Astrocyte (in vitro differentiated cells and primary cell): ENCODE data around the gene KDSR. TPM values are rescaled to one million over a fixed set of nuclear protein-coding genes. Genes with fewer than 3 reads are reported as not detected.

ENCODE experiments used
- DNase-seq: peaks from one replicate; pipeline ENCODE4 v3.0.0-alpha.2; 2010; ENCODE audit warnings: low read depth
- FAIRE-seq: peaks from 2 replicates; lab custom pipeline; 2011; peaks lifted over from hg19 to GRCh38; lab: Jason Lieb, UNC
- H2AFZ ChIP-seq: 2 replicates; pipeline ENCODE4 v1.6.0; 2012; ENCODE audit warnings: low read depth, low read length, inconsistent platforms
- H3K27ac ChIP-seq: 2 replicates; pipeline ENCODE4 v1.5.1; 2011; ENCODE audit warnings: low read depth, low read length, inconsistent platforms
- H3K27me3 ChIP-seq: 2 replicates; pipeline ENCODE4 v1.6.0; 2011; ENCODE audit warnings: low read length, inconsistent platforms; ENCODE audit not compliant: insufficient read depth
- H3K36me3 ChIP-seq: 2 replicates; pipeline ENCODE4 v1.5.1; 2011; ENCODE audit warnings: low read length, inconsistent platforms; ENCODE audit not compliant: insufficient read depth
- H3K4me1 ChIP-seq: 2 replicates; pipeline ENCODE4 v1.5.1; 2011; ENCODE audit warnings: low read length, inconsistent platforms; ENCODE audit not compliant: insufficient read depth
- H3K4me2 ChIP-seq: 2 replicates; pipeline ENCODE4 v1.6.0; 2012; ENCODE audit warnings: low read length, inconsistent platforms
- H3K4me3 ChIP-seq: 2 replicates; pipeline ENCODE4 v1.5.1; 2011; ENCODE audit warnings: low read depth, mild to moderate bottlenecking, low read length, inconsistent platforms; ENCODE audit not compliant: insufficient read depth
- H3K79me2 ChIP-seq: 2 replicates; pipeline ENCODE4 v1.6.0; 2012; ENCODE audit warnings: mild to moderate bottlenecking, low read length, inconsistent platforms; ENCODE audit not compliant: insufficient read depth
- H3K9ac ChIP-seq: 2 replicates; pipeline ENCODE4 v1.6.0; 2012; ENCODE audit warnings: mild to moderate bottlenecking, low read length, inconsistent platforms
- H3K9me3 ChIP-seq: 2 replicates; pipeline ENCODE4 v1.5.1; 2012; ENCODE audit warnings: low read depth, mild to moderate bottlenecking, low read length, inconsistent platforms; ENCODE audit not compliant: insufficient read depth
- H4K20me1 ChIP-seq: 2 replicates; pipeline ENCODE4 v1.6.0; 2012; ENCODE audit warnings: low read length, inconsistent platforms; ENCODE audit not compliant: insufficient read depth
- H3K27ac Mint-ChIP-seq: one replicate; pipeline ENCODE4 v1.8.0; 2021; ENCODE audit warnings: mild to moderate bottlenecking, mixed read lengths; ENCODE audit not compliant: unreplicated experiment
- H3K27me3 Mint-ChIP-seq: one replicate; pipeline ENCODE4 v1.8.0; 2021; ENCODE audit warnings: low read depth, mixed read lengths; ENCODE audit not compliant: unreplicated experiment
- H3K36me3 Mint-ChIP-seq: one replicate; pipeline ENCODE4 v1.8.0; 2021; ENCODE audit warnings: low read depth, mixed read lengths; ENCODE audit not compliant: unreplicated experiment
- H3K4me1 Mint-ChIP-seq: one replicate; pipeline ENCODE4 v1.8.0; 2021; ENCODE audit warnings: low read depth, mixed read lengths; ENCODE audit not compliant: unreplicated experiment
- H3K4me3 Mint-ChIP-seq: one replicate; pipeline ENCODE4 v1.8.0; 2021; ENCODE audit warnings: mild to moderate bottlenecking, moderate library complexity, mixed read lengths; ENCODE audit not compliant: unreplicated experiment
- H3K9me3 Mint-ChIP-seq: one replicate; pipeline ENCODE4 v1.8.0; 2021; ENCODE audit warnings: mild to moderate bottlenecking, mixed read lengths; ENCODE audit not compliant: unreplicated experiment
- EZH2 ChIP-seq: IDR thresholded peaks from 2 replicates; pipeline ENCODE4 v1.6.1; 2012; ENCODE audit warnings: mild to moderate bottlenecking, low read length, inconsistent platforms; ENCODE audit not compliant: insufficient read depth
- total RNA-seq: library from RNA; stranded (reverse); gene quantifications from 2 replicates; pipeline ENCODE4 v1.2.1, GENCODE V29; 2021
- TF ChIP-seq, protein P1 (sequence below): IDR thresholded peaks from 2 replicates; pipeline ENCODE4 v1.5.1; 2011; ENCODE audit warnings: low read depth, mild to moderate bottlenecking, inconsistent platforms, low read length, moderate library complexity; ENCODE audit not compliant: insufficient read depth

KDSR gene
- total RNA-seq, 1 donor from 2014 or later = 43.7 TPM

DNA sequence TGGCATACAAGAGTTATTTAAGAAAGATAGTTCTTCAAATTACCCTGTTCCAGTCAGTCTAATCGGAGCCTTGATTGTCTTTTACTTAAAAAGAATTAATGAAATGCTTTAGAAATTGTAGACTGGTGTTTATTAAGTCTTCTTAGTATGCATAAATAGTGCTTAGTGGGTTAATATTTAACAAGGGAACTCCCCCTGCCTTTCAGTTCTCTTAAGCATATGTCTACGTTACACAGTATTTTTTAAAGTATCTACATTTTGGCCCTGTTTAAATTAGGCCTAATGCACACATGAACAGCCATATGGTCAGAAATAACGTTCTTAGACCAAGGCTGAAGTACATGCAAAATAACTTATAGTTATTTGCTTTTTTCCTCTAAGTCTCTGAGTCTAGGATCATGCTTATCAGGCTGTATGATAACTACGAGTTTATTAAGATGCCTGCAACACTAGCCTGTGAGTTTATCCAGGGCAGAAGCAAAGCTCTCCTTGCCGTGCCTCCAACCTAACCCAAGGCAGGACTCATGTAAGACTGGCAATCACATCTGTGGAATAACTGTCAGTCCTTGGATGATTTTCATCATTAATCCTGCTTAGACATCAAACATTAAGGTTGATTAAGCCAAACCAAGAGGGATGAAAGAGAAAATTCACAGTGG lies 54.1 kb downstream of the KDSR start:
- Mint-ChIP-seq H3K4me3 (no peak overlapping the region), H3K4me1 (peaks cover 10% of the 10 kb centered on the region), H3K27ac (no peak overlapping the region), H3K36me3 (no peaks in the 10 kb centered on the region), H3K27me3 (peaks cover 9% of the 10 kb centered on the region), H3K9me3 (no peaks in the 10 kb centered on the region)
- FAIRE-seq = no peak
- Histone ChIP-seq H3K4me3 (no peak overlapping the region), H3K27ac (no peak overlapping the region), H3K4me2 (no peak overlapping the region), H2AFZ (no peak overlapping the region), H3K27me3 (peaks cover 5% of the 10 kb centered on the region), H4K20me1 (no peaks in the 10 kb centered on the region), H3K79me2 (no peaks in the 10 kb centered on the region), H3K9me3 (no peaks in the 10 kb centered on the region), H3K9ac (no peak overlapping the region), H3K4me1 (peaks cover 3% of the 10 kb centered on the region), H3K36me3 (no peaks in the 10 kb centered on the region)
- TF ChIP-seq, protein P1, sequence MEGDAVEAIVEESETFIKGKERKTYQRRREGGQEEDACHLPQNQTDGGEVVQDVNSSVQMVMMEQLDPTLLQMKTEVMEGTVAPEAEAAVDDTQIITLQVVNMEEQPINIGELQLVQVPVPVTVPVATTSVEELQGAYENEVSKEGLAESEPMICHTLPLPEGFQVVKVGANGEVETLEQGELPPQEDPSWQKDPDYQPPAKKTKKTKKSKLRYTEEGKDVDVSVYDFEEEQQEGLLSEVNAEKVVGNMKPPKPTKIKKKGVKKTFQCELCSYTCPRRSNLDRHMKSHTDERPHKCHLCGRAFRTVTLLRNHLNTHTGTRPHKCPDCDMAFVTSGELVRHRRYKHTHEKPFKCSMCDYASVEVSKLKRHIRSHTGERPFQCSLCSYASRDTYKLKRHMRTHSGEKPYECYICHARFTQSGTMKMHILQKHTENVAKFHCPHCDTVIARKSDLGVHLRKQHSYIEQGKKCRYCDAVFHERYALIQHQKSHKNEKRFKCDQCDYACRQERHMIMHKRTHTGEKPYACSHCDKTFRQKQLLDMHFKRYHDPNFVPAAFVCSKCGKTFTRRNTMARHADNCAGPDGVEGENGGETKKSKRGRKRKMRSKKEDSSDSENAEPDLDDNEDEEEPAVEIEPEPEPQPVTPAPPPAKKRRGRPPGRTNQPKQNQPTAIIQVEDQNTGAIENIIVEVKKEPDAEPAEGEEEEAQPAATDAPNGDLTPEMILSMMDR = no peak
- TF ChIP-seq EZH2 = no peak
- DNase-seq = no peak

DNA sequence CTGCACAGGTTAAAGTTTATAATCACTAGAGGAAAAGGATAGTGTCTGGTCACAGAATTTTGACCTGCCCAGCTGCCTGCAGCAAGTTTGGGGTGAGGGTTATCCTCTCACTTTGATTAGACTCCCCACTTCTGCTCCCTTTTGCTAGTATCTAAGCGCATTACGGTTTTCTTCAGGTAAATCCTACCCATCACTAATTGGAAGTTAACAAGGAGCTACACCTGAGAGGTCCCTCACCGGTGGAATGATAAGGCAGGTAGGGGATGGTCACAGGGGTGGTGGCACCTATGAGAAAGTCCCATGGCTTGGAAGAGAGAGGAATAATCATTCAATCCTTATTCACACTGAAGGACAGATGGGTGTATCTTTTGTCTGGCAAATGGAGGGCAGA lies 55.0 kb downstream of the KDSR start:
- Histone ChIP-seq H3K79me2 (no peaks in the 10 kb centered on the region), H3K4me3 (no peak overlapping the region), H3K36me3 (no peaks in the 10 kb centered on the region), H3K9me3 (no peaks in the 10 kb centered on the region), H3K4me2 (no peak overlapping the region), H4K20me1 (no peaks in the 10 kb centered on the region), H3K27ac (no peak overlapping the region), H2AFZ (no peak overlapping the region), H3K27me3 (no peaks in the 10 kb centered on the region), H3K4me1 (no peaks in the 10 kb centered on the region), H3K9ac (no peak overlapping the region)
- peaks cover 4% of the 10 kb centered on the region for H3K27me3 Mint-ChIP-seq
- FAIRE-seq = no peak
- no peaks in the 10 kb centered on the region for H3K36me3 Mint-ChIP-seq
- peaks cover 17% of the 10 kb centered on the region for H3K4me1 Mint-ChIP-seq
- TF ChIP-seq EZH2 = no peak
- TF ChIP-seq, protein P1 = no peak
- H3K27ac Mint-ChIP-seq = no peak overlapping the region
- no peak overlapping the region for H3K4me3 Mint-ChIP-seq
- no peaks in the 10 kb centered on the region for H3K9me3 Mint-ChIP-seq
- no peak for DNase-seq

- no peaks in the 10 kb centered on the region for H3K4me1 ChIP-seq
- H3K9me3 ChIP-seq = no peaks in the 10 kb centered on the region
- TF ChIP-seq, protein P1 = no peak
- no peak for TF ChIP-seq EZH2
- H3K27me3 Mint-ChIP-seq = peaks cover 4% of the 10 kb centered on the region
- H3K79me2 ChIP-seq = no peaks in the 10 kb centered on the region
- DNase-seq = no peak
- H3K9ac ChIP-seq = no peak overlapping the region
- no peak overlapping the region for H2AFZ ChIP-seq
- H3K27me3 ChIP-seq = no peaks in the 10 kb centered on the region
- no peak for FAIRE-seq
- no peaks in the 10 kb centered on the region for H3K36me3 ChIP-seq
- H4K20me1 ChIP-seq = no peaks in the 10 kb centered on the region
- no peak overlapping the region for H3K4me2 ChIP-seq
- H3K27ac Mint-ChIP-seq = no peak overlapping the region
- peaks cover 22% of the 10 kb centered on the region for H3K4me1 Mint-ChIP-seq
- H3K4me3 Mint-ChIP-seq = no peak overlapping the region
- no peak overlapping the region for H3K4me3 ChIP-seq
- no peaks in the 10 kb centered on the region for H3K9me3 Mint-ChIP-seq
- no peak overlapping the region for H3K27ac ChIP-seq
- no peaks in the 10 kb centered on the region for H3K36me3 Mint-ChIP-seq
Observed at GRCh38 chr18:63311118-63312018, 55.6 kb downstream of the KDSR start.
